ENCODE data around the gene ADORA3. TPM values are rescaled to one million over a fixed set of nuclear protein-coding genes. Genes with fewer than 3 reads are reported as not detected.

ADORA3 gene
- total and polyA plus RNA-seq, 2 of the 4 experiments (the other 2 are of a cell fraction): not detected

GRCh38 chr1:111474106-111474505 lies 29.3 kb downstream of the ADORA3 start:
- Histone ChIP-seq H2AK5ac (ENCODE audit: low read depth, low read length) (no peak overlapping the region), H3K4ac (ENCODE audit: low read depth, low read length) (no peak overlapping the region), H3K4me2 (ENCODE audit: low read depth, low read length) (no peak overlapping the region), H4K8ac (ENCODE audit: low read depth in 2 of 2, low read length in 2 of 2) (no peak overlapping the region), H2AK9ac (replicated peaks; ENCODE audit: low read depth, low read length, poor library complexity) (no peak overlapping the region), H3K4me1 (ENCODE audit: control insufficient read depth, insufficient read depth, low read length) (no peaks in the 10 kb centered on the region), H3K79me1 (ENCODE audit: low read depth in 1 of 2, low read length in 2 of 2) (no peaks in the 10 kb centered on the region), H3K9ac (ENCODE audit: low read depth, low read length) (no peak overlapping the region), H3K4me3 (ENCODE audit: insufficient read depth, low read depth, low read length) (no peak overlapping the region), H3K9me3 (ENCODE audit: control insufficient read depth, insufficient read depth, low read length) (no peaks in the 10 kb centered on the region), H3K23ac (ENCODE audit: low read depth, low read length) (no peak overlapping the region), H2BK20ac (ENCODE audit: low read depth, low read length) (no peak overlapping the region), H3K9me1 (ENCODE audit: insufficient read depth, low read length) (no peaks in the 10 kb centered on the region), H2BK120ac (ENCODE audit: low read depth, low read length) (no peak overlapping the region), H4K91ac (ENCODE audit: insufficient read depth, low read depth, low read length) (no peak overlapping the region), H4K20me1 (ENCODE audit: insufficient read depth, low read length) (no peaks in the 10 kb centered on the region), H3K27me3 (ENCODE audit: control insufficient read depth, insufficient read depth, low read length) (no peaks in the 10 kb centered on the region), H3K27ac (ENCODE audit: insufficient read depth, low read length) (no peak overlapping the region), H2AFZ (replicated peaks; ENCODE audit: low read length, poor library complexity) (no peak overlapping the region), H2BK5ac (ENCODE audit: low read depth, low read length, poor library complexity, severe bottlenecking) (no peak overlapping the region), H3K14ac (replicated peaks; ENCODE audit: low read depth, low read length) (no peak overlapping the region), H3K36me3 (ENCODE audit: control insufficient read depth, insufficient read depth, low read length) (peaks cover 4% of the 10 kb centered on the region), H4K5ac (ENCODE audit: low read depth, low read length) (no peak overlapping the region), H3K56ac (ENCODE audit: extremely low read depth, insufficient read depth, low read length) (no peak overlapping the region), H3K18ac (ENCODE audit: low read depth, low read length) (no peak overlapping the region), H2BK15ac (ENCODE audit: low read depth, low read length) (no peak overlapping the region)
- no CpG with 5 or more reads among the region's 5 CpGs for WGBS, 2 experiments (ENCODE audit: extremely low coverage in 2 of 2, insufficient read length in 1 of 2)
- ChIA-PET CTCF (no interaction called here), POLR2A (ENCODE audit: unreplicated experiment) (no interaction called here)
- DNase-seq (no peak), ATAC-seq (ENCODE audit: low read depth) (no peak)
- no TSS peak for BruUV-seq (replicated peaks)
- intact Hi-C loops (cut with micrococcal nuclease) (no loop called here), in situ Hi-C loops (cut with MboI; ENCODE audit: low sequenced_read_pairs) (no loop called here), dilution Hi-C loops (cut with HindIII; ENCODE audit: low sequenced_read_pairs, unreplicated experiment) (loop anchor here (25.0 kb wide), 1 partner anchor 288 kb away; the partner anchor contains the start of gene DDX20)
- no peak for TF ChIP-seq BHLHE40 (IDR thresholded peaks at IDR 0.05; ENCODE audit: low read depth, low read length)
- no peak for TF ChIP-seq CHD1 (IDR thresholded peaks at IDR 0.05; ENCODE audit: low read depth, low read length)
- no peak for TF ChIP-seq POLR2A (IDR thresholded peaks at IDR 0.05; ENCODE audit: low read depth, low read length)
- no peak for TF ChIP-seq ELK1 (IDR thresholded peaks at IDR 0.05; ENCODE audit: borderline replicate concordance, low read depth, low read length)
- TF ChIP-seq MAZ (IDR thresholded peaks at IDR 0.05; ENCODE audit: borderline replicate concordance, low read depth, low read length): no peak
- TF ChIP-seq FOS (IDR thresholded peaks at IDR 0.05; ENCODE audit: low read depth, low read length): no peak
- TF ChIP-seq RFX5 (IDR thresholded peaks at IDR 0.05; ENCODE audit: low read depth, low read length): no peak
- no peak for TF ChIP-seq MXI1 (IDR thresholded peaks at IDR 0.05; ENCODE audit: borderline replicate concordance, low read depth, low read length)
- no peak for TF ChIP-seq SMC3 (IDR thresholded peaks at IDR 0.05; ENCODE audit: low read depth, low read length)
- no peak for TF ChIP-seq NFE2L2 (IDR thresholded peaks at IDR 0.05; ENCODE audit: low read depth, low read length)
- no peak for TF ChIP-seq MAFK (IDR thresholded peaks at IDR 0.05; ENCODE audit: low read depth, low read length)
